GM18520 (cell line): ENCODE measurements around the gene GCC1.
"Not testable (repeated sequence)": the region's sequence is repeated elsewhere in the genome, so short reads cannot be mapped to it uniquely, and the experiment has no call there.

Experiments
- ATAC-seq: cut with Tn5 transposase; IDR thresholded peaks from one replicate; pipeline ENCODE4 v1.9.1; 2021; ENCODE audit not compliant: unreplicated experiment

GCC1 gene

DNA sequence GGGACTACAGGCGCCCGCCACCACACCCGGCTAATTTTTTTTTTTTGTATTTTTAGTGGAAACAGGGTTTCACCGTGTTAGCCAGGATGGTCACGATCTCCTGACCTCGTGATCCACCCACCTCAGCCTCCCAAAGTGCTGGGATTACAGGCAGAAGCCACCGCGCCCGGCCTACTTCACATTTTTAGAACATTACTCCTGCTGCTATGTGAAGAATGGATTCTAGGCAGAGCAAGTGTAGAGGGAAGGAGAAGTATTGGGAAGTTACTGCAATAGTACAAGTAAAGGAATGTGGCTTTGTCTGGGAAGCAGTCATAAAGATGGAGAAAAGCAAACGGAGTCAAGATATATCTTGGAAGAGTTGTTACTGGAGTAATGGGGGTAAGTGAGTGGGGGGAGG lies 44.9 kb downstream of the GCC1 start:
- ATAC-seq = not testable (repeated sequence)

- no peak for ATAC-seq
Measured at GRCh38 chr7:127539116-127539515, 46.3 kb downstream of the GCC1 start.

DNA sequence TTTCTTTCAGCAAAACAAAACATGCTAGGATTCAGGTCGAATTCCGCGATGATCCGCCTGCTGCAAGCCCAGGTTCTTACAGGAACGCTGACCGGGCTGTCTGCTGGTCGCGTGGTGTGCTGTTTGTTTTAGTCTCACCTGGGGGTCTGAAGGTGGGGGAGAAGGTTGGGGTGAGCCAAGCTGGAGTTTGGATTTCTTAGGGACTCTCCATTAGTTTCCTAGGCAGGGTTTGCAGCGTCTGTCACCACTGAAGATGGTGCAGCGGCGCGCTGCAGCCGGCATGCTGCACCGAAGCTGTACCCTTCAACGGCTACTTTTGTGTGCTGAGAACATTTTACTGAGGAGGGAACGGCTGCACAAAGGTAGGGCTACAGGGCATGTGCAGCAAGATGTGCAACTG lies 48.7 kb downstream of the GCC1 start:
- no peak for ATAC-seq

DNA sequence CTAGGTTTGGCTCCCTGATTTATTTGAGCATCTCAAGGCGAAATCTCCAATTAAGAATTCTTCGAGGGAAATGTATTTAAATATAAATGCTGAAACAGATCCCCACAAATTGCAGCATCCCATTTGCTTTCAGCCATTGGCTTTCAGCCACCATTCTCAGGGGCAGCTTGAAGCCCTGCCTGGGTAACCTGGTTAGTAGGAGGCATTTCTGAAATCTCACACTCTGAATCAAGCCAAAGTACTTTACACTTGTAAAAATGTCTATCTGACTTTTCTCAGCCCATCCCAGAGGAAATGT lies 49.1 kb downstream of the GCC1 start:
- ATAC-seq = no peak

- no peak for ATAC-seq
Measured at GRCh38 chr7:127535546-127536393, 49.6 kb downstream of the GCC1 start.

DNA sequence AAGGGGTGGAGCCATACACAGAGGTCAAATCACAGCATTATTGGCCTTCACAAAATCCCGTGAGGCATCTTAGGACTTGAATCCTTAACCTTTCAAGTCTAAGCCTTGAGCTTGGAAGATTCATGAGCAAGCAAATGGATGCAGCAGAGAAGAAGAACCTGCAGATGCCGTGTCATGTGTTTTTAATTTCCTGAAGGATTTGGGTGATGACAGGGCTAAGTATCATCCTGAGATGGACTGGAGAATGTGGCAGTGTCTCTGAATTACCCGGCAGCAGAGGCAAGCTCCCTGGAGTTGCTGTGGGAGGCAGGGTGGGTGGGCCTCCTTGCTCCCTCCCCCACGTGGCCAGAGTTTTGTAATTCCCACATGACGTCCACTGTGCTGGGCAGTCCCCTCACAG lies 50.8 kb downstream of the GCC1 start:
- no peak for ATAC-seq

DNA sequence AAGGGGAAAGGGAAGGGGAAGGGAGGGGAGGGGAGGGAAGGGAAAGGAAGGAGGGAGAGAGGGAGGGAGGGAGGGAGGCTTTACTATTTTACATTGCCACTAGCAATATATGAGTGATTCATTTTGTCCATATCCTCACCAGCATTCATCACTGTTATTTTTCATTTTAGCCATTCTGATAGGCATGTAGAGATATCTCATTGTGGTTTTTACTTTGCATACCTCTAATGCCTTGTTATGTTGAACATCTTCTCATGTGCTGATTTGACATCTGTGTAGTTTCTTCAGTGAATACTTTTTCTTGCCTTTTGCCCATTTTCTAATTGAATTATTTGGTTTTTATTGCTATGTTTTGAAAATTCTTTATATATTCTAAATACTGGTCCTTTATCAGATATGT lies 52.7 kb downstream of the GCC1 start:
- no peak for ATAC-seq

GRCh38 chr7:127532151-127532550 lies 53.2 kb downstream of the GCC1 start:
- no peak for ATAC-seq
